ENCODE results near the gene PKNOX2. TPM values are rescaled to one million over a fixed set of nuclear protein-coding genes. Genes with fewer than 3 reads are reported as not detected.

PKNOX2 gene
- total and polyA plus RNA-seq, 2 of the 8 experiments (the other 6 are each of a cell fraction or from before 2014, with no cell fraction given): 2.0 TPM

DNA sequence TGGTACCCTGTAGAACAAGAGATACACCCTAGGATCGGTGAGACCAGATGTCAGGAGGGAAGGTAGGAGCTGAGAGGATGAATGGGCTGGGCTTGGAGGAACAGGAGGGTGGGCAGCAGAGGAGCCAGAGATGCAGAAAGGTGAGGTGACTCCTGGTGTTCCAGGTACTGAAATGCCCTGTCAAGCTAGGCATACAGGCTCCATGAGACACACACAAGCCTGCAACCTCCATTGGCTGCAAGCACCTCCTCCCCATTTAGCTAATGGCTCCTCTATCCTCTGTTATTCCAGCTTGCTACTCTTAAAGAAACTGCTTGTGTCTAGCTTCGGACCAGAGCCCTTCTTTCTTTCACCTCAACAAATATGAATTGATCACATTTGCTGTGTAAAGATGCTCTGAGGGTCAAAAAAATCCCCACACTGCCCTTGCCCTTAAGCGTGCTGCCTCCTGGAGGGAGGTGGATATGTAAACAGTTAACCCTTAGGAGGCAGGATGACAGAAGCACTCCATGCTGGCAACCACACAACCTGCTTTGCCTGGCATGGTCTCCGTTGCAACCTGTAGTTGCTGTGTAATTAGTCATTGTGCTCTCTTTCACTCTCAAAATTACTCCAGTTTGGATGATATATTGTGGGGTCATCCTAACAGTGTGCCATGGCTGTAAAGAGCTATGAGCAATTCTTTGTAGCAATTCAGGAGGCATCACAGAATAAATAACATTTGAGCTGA lies 156.0 kb downstream of the PKNOX2 start (continued):
- no peak for TF ChIP-seq NANOG (IDR thresholded peaks at IDR 0.05; ENCODE audit: insufficient read depth, low read depth, low read length, poor library complexity, severe bottlenecking)
- TF ChIP-seq, protein P1, sequence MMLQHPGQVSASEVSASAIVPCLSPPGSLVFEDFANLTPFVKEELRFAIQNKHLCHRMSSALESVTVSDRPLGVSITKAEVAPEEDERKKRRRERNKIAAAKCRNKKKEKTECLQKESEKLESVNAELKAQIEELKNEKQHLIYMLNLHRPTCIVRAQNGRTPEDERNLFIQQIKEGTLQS (IDR thresholded peaks at IDR 0.05; ENCODE audit: insufficient read depth, low read depth, low read length): no peak
- TF ChIP-seq ASH2L (IDR thresholded peaks at IDR 0.05; ENCODE audit: low read length): no peak
- no peak for TF ChIP-seq KDM1A (IDR thresholded peaks at IDR 0.05; ENCODE audit: borderline replicate concordance, low read length)
- no peak for TF ChIP-seq KDM4A (IDR thresholded peaks at IDR 0.05; ENCODE audit: low read depth, low read length, severe bottlenecking)
- TF ChIP-seq, protein P2, sequence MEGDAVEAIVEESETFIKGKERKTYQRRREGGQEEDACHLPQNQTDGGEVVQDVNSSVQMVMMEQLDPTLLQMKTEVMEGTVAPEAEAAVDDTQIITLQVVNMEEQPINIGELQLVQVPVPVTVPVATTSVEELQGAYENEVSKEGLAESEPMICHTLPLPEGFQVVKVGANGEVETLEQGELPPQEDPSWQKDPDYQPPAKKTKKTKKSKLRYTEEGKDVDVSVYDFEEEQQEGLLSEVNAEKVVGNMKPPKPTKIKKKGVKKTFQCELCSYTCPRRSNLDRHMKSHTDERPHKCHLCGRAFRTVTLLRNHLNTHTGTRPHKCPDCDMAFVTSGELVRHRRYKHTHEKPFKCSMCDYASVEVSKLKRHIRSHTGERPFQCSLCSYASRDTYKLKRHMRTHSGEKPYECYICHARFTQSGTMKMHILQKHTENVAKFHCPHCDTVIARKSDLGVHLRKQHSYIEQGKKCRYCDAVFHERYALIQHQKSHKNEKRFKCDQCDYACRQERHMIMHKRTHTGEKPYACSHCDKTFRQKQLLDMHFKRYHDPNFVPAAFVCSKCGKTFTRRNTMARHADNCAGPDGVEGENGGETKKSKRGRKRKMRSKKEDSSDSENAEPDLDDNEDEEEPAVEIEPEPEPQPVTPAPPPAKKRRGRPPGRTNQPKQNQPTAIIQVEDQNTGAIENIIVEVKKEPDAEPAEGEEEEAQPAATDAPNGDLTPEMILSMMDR (IDR thresholded peaks at IDR 0.05; ENCODE audit: control extremely low read depth in 1 of 3, insufficient read depth in 1 of 3, low read depth in 1 of 3, low read length in 3 of 3): peak in 2 of 3 experiments; percentile 4 to 38; a peak in 2 of 4 replicates
- no peak for TF ChIP-seq CHD2 (IDR thresholded peaks at IDR 0.05; ENCODE audit: low read length)
- TF ChIP-seq RXRA (IDR thresholded peaks at IDR 0.05; ENCODE audit: insufficient read depth, low read depth, low read length): no peak
- TF ChIP-seq GABPA (IDR thresholded peaks at IDR 0.05; ENCODE audit: borderline replicate concordance, insufficient read depth, low read length): no peak

All from H1 (cell line).